T-helper 22 cell (primary cell): ENCODE results near the gene HRH2.
A peak's percentile ranks its signal among the peaks of the same experiment; 100 is the strongest.

Source experiments
- DNase-seq: peaks from one replicate; pipeline ENCODE4 v3.0.0-alpha.2; 2020; ENCODE audit warnings: low read depth

The HRH2 gene

GRCh38 chr5:175692996-175693710 is 35.3 kb downstream of the HRH2 start:
- no peak for DNase-seq

- DNase-seq = no peak
Measured at GRCh38 chr5:175693741-175694140, 35.9 kb downstream of the HRH2 start.

GRCh38 chr5:175694371-175695160 is 36.7 kb downstream of the HRH2 start:
- no peak for DNase-seq

GRCh38 chr5:175695161-175696126 is 37.6 kb downstream of the HRH2 start:
- DNase-seq = no peak

GRCh38 chr5:175696139-175696854 is 38.4 kb downstream of the HRH2 start:
- DNase-seq = peak; percentile 39

- no peak for DNase-seq
Measured at GRCh38 chr5:175696855-175697198, 39.0 kb downstream of the HRH2 start.

GRCh38 chr5:175697846-175698245 is 40.0 kb downstream of the HRH2 start:
- DNase-seq = no peak

GRCh38 chr5:175698401-175699115 is 40.7 kb downstream of the HRH2 start:
- no peak for DNase-seq

GRCh38 chr5:175700991-175701390 is 43.1 kb downstream of the HRH2 start:
- DNase-seq = no peak

- no peak for DNase-seq
Measured at GRCh38 chr5:175701797-175702196, 43.9 kb downstream of the HRH2 start.

- DNase-seq = no peak
Measured at GRCh38 chr5:175706499-175706898, 48.6 kb downstream of the HRH2 start.

- no peak for DNase-seq
Measured at GRCh38 chr5:175707751-175708375, 50.0 kb downstream of the HRH2 start.

GRCh38 chr5:175709276-175709781 is 51.5 kb downstream of the HRH2 start:
- DNase-seq = no peak

- DNase-seq = no peak
Measured at GRCh38 chr5:175710326-175710725, 52.5 kb downstream of the HRH2 start.

GRCh38 chr5:175711031-175711430 is 53.2 kb downstream of the HRH2 start:
- DNase-seq = no peak

- no peak for DNase-seq
Measured at GRCh38 chr5:175711472-175712312, 53.8 kb downstream of the HRH2 start.

- DNase-seq = no peak
Measured at GRCh38 chr5:175712313-175712680, 54.4 kb downstream of the HRH2 start.

- no peak for DNase-seq
Measured at GRCh38 chr5:175712681-175713085, 54.8 kb downstream of the HRH2 start.

GRCh38 chr5:175713930-175714329 is 56.1 kb downstream of the HRH2 start:
- DNase-seq = no peak
